Spleen (tissue), 11 donors: Measurements from ENCODE around the gene STK10. TPM values are rescaled to one million over a fixed set of nuclear protein-coding genes. Genes with fewer than 3 reads are reported as not detected.
A peak's percentile ranks its signal among the peaks of the same experiment; 100 is the strongest.

ENCODE experiments used
- DNase-seq: peaks from one replicate; pipeline ENCODE4 v3.0.0-alpha.2; 2020
- H3K27ac ChIP-seq, 8 donors: fragments of 200-600 bp; sonication (generic) in 7 of 8; 1 replicate in 4 of 8; 2 replicates in 4 of 8; pipeline versions ENCODE4 v1.5.0 to v1.8.0; 2016 to 2021; ENCODE audit warnings: inconsistent platforms in 4 of 8, mild to moderate bottlenecking in 4 of 8, moderate library complexity in 1 of 8
- H3K27me3 ChIP-seq, 7 donors: fragments of 200-600 bp; sonication (generic) in 6 of 7; replicated peaks in 1 of 7; 1 replicate in 4 of 7; 2 replicates in 3 of 7; pipeline versions ENCODE4 v1.5.0 to v1.8.0; 2016 to 2021; ENCODE audit warnings: inconsistent platforms in 3 of 7, mild to moderate bottlenecking in 1 of 7
- H3K36me3 ChIP-seq, 6 donors: fragments of 200-600 bp; sonication (generic) in 5 of 6; 1 replicate in 4 of 6; 2 replicates in 2 of 6; pipeline versions ENCODE4 v1.5.0 to v1.8.0; 2016 to 2021; ENCODE audit warnings: inconsistent platforms in 2 of 6
- H3K4me1 ChIP-seq, 6 donors: fragments of 200-600 bp; sonication (generic) in 5 of 6; 1 replicate in 3 of 6; 2 replicates in 3 of 6; pipeline versions ENCODE4 v1.5.0 to v1.8.0; 2016 to 2021; ENCODE audit warnings: inconsistent platforms in 3 of 6
- H3K4me3 ChIP-seq, 8 donors: fragments of 200-600 bp; sonication (generic) in 7 of 8; 1 replicate in 4 of 8; 2 replicates in 4 of 8; pipeline versions ENCODE4 v1.5.0 to v1.8.0; 2016 to 2021; ENCODE audit warnings: inconsistent platforms in 4 of 8, mild to moderate bottlenecking in 4 of 8, moderate library complexity in 2 of 8
- H3K9me3 ChIP-seq, 8 donors: fragments of 200-600 bp; sonication (generic) in 7 of 8; 1 replicate in 4 of 8; 2 replicates in 4 of 8; pipeline versions ENCODE4 v1.5.0 to v1.8.0; 2016 to 2021; ENCODE audit warnings: inconsistent platforms in 4 of 8
- POLR2A ChIP-seq, 3 donors: fragments of 450-650 bp; IDR thresholded peaks; one replicate each; pipeline ENCODE4 v1.5.1; 2017; ENCODE audit warnings: antibody characterized with exemption in 3 of 3, mild to moderate bottlenecking in 1 of 3
- POLR2AphosphoS5 ChIP-seq, 3 donors: sonication (generic); formaldehyde crosslinking; IDR thresholded peaks; one replicate each; pipeline ENCODE4 v1.5.1; 2017; ENCODE audit warnings: antibody characterized with exemption in 3 of 3
- WGBS, 5 donors: extraction: QIAGEN DNeasy Blood & Tissue Kit in 3 of 5; methylation state at CpG; one replicate each; pipeline versions ENCODE4 v1.1.5 to v1.1.7; 2013 to 2018; 5-methylcytosine and 5-hydroxymethylcytosine counted together
- intact Hi-C: fragments of 100-400 bp; cut with DNase I; formaldehyde crosslinking; loops from one replicate; pipeline ENCODE4 v1.15.0; 2023; ENCODE audit warnings: low total_unique reads
- polyA plus RNA-seq, 3 donors: library from polyadenylated mRNA; stranded (reverse); fragments of 200-250 nt; gene quantifications; one replicate each; pipeline ENCODE4 v1.2.1, GENCODE V29; 2013
- total RNA-seq, 7 donors: library from RNA; depleted of rRNA in 3 of 7; stranded (reverse); fragments of >200 nt in 3 of 7; fragmentation: NEBNext Ultra II Directional in 4 of 7; extraction: Animal tissue kit (Norgen Biotek cat#: 25700) in 4 of 7; gene quantifications; one replicate each; pipeline versions ENCODE4 v1.1.0 to v1.2.1, GENCODE V29; 2016 to 2021
- TF ChIP-seq, protein P1 (sequence below), 11 experiments: fragments of 200-600 bp in 7 of 11; fragments of 450-650 bp in 4 of 11; sonication (generic) in 4 of 11; IDR thresholded peaks in 8 of 11; conservative IDR thresholded peaks in 3 of 11; 1 replicate in 7 of 11; 2 replicates in 4 of 11; pipeline versions ENCODE4 v1.4.0 to v1.8.0; 2016 to 2021; ENCODE audit warnings: antibody characterized with exemption in 11 of 11, inconsistent platforms in 4 of 11, mild to moderate bottlenecking in 1 of 11
- donor health status: healthy with polysubstance abuse.
- donor health status: DM: no; HTN: no; CAD: no; lungs with moderate emphysema.
- donor health status: DM: no; HTN: no; CAD: no.
- donor health status: Bipolar disorder and iron deficiency.
- donor health status: healthy.
- donor health status: DM: no; HTN: no; CAD: no.
- donor health status: DM: yes; HTN: yes; CAD: no.

The STK10 gene
- total and polyA plus RNA-seq, 10 donors, result 34.0 to 290 (median 168) TPM

DNA sequence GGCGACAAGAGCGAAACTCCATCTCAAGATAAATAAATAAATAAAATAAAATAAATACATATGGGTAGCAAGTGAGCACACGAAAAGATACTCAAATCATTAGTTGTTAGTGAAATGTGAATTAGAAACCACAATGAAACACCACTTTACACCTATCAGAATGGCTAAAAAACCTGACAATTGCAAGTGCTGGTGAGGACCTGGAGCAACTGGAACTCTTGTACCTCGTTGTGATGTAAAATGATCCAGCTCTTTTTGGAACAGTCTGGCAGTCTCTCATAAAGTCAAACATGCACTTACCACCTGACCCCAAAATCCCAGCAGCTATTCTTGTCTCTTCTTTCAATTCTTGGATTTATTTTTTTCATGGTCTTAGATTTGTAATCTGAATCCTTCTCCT lies 112.4 kb downstream of the STK10 start:
- Histone ChIP-seq H3K4me1 (peaks cover 0 to 43% (median 18%) of the 10 kb centered on the region in 6 donors), H3K9me3 (no peaks in the 10 kb centered on the region), H3K4me3 (no peak overlapping the region), H3K36me3 (peaks cover 0 to 99% (median 53%) of the 10 kb centered on the region in 6 donors), H3K27me3 (no peaks in the 10 kb centered on the region), H3K27ac (no peak overlapping the region)
- intact Hi-C loops, result no loop called here
- TF ChIP-seq, protein P1, sequence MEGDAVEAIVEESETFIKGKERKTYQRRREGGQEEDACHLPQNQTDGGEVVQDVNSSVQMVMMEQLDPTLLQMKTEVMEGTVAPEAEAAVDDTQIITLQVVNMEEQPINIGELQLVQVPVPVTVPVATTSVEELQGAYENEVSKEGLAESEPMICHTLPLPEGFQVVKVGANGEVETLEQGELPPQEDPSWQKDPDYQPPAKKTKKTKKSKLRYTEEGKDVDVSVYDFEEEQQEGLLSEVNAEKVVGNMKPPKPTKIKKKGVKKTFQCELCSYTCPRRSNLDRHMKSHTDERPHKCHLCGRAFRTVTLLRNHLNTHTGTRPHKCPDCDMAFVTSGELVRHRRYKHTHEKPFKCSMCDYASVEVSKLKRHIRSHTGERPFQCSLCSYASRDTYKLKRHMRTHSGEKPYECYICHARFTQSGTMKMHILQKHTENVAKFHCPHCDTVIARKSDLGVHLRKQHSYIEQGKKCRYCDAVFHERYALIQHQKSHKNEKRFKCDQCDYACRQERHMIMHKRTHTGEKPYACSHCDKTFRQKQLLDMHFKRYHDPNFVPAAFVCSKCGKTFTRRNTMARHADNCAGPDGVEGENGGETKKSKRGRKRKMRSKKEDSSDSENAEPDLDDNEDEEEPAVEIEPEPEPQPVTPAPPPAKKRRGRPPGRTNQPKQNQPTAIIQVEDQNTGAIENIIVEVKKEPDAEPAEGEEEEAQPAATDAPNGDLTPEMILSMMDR (IDR thresholded peaks at IDR 0.05 in 8 of 11, conservative IDR thresholded peaks at IDR 0.05 in 3 of 11), result no peak
- TF ChIP-seq POLR2AphosphoS5 (IDR thresholded peaks at IDR 0.05), result no peak
- 90 to 99% (median 96%) methylated on average over 4 of the region's 4 CpGs for WGBS, 5 donors
- DNase-seq, result no peak

DNA sequence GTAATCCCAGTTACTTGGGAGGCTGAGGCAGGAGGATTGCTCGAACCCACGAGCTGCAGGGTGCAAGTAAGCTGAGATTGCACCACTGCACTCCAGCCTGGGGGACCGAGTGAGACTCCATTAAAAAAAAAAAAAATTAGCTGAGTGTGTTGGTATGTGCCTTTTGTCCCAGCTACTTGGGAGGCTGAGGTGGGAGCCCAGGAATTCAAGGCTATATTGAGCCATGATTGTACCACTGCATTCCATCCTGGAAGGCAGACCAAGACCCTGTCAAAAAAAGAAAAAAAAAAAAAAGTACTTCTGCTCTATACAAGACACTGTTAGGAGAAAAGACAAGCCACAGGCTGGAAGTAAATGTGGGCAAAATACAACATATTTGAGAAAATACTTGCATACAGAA lies 113.1 kb downstream of the STK10 start:
- Histone ChIP-seq H3K4me3 (no peak overlapping the region), H3K9me3 (no peaks in the 10 kb centered on the region), H3K36me3 (peaks cover 0 to 99% (median 46%) of the 10 kb centered on the region in 6 donors), H3K27me3 (no peaks in the 10 kb centered on the region), H3K4me1 (peaks cover 0 to 50% (median 18%) of the 10 kb centered on the region in 6 donors), H3K27ac (no peak overlapping the region)
- 91 to 95% (median 93%) methylated on average over 3 of the region's 3 CpGs for WGBS, 5 donors
- no peak for TF ChIP-seq POLR2A (IDR thresholded peaks at IDR 0.05)
- no peak for TF ChIP-seq POLR2AphosphoS5 (IDR thresholded peaks at IDR 0.05)
- TF ChIP-seq, protein P1 (IDR thresholded peaks at IDR 0.05 in 8 of 11, conservative IDR thresholded peaks at IDR 0.05 in 3 of 11), result no peak
- no peak for DNase-seq
- intact Hi-C loops, result no loop called here

DNA sequence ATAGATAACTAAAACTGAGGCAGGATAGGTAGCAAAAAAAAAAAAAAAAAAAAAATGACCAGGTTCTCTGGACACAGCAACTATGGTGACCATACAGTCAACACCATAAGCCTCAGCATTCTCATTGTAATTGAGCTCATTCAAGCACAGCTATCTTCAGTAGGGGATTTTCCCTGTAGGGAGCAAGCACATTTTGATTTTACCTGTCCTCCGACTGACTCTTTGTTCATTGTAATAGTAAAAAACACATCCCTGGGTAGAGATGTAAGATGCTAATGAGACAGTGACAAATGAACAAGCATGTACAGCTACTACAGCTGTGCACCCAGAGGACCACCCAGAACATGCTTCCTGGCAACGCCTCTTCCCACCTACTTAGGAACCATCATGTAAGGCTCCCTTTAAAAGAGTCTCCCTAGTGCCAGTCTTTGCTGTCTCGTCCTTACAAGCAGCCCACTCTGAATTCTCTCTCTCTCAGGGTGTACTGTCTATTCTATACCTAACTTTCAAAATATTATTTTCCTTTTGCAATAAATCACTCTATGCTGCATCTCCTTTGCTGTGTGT lies 116.6 kb downstream of the STK10 start:
- WGBS, 5 donors, result 77 to 84% (median 81%) methylated on average over 3 of the region's 3 CpGs
- TF ChIP-seq, protein P1 (IDR thresholded peaks at IDR 0.05 in 8 of 11, conservative IDR thresholded peaks at IDR 0.05 in 3 of 11), result no peak
- TF ChIP-seq POLR2A (IDR thresholded peaks at IDR 0.05) (no peak), POLR2AphosphoS5 (IDR thresholded peaks at IDR 0.05) (no peak)
- Histone ChIP-seq H3K27me3 (no peaks in the 10 kb centered on the region), H3K36me3 (peaks cover 0 to 99% (median 31%) of the 10 kb centered on the region in 6 donors), H3K4me1 (peaks cover 0 to 58% (median 25%) of the 10 kb centered on the region in 6 donors), H3K4me3 (no peak overlapping the region), H3K27ac (peak overlapping the region in 2 of 8 donors; percentile 1 to 47), H3K9me3 (no peaks in the 10 kb centered on the region)
- intact Hi-C loops, result no loop called here
- DNase-seq, result no peak

DNA sequence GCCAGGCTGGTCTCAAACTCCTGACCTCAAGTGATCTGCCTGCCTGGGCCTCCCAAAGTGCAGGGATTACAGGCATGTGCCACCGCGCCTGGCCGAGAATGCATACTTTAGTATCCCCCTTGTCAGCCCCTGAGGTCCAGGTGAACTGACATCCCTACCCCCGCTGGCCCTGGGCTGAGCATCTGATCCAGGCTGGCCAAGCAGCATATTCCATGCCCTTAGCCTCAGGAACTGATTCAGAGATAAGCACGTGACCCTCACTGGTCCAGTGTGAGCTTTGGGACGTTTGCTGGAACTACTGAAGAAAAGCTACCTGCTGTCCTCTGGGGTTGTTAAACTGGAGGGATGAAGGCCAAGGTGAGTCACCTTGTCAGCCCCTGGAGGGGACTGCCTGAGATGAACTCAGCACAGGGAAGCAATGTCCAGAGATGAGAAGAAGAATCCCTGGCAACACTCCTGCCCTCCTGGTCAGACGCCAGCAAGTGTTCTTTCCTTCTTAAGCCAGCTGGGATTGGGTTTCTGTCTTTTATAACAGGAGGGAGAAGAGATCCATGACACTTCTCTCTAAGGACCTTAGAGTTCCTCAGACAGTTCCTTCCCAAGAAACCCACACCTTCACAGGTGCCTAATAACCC lies 122.5 kb downstream of the STK10 start:
- WGBS, 5 donors, result 87 to 94% (median 92%) methylated on average over 4 to 7 of the region's 7 CpGs
- no peaks in the 10 kb centered on the region for H3K27me3 ChIP-seq
- H3K27ac ChIP-seq, result peak overlapping the region in 3 of 8 donors; percentile 51 to 74 (median 64)
- H3K9me3 ChIP-seq, result no peaks in the 10 kb centered on the region
- H3K36me3 ChIP-seq, result peaks cover 3 to 100% (median 56%) of the 10 kb centered on the region in 6 donors
- TF ChIP-seq POLR2A (IDR thresholded peaks at IDR 0.05) (no peak), POLR2AphosphoS5 (IDR thresholded peaks at IDR 0.05) (peak; percentile 9 to 18 (median 17))
- TF ChIP-seq, protein P1 (IDR thresholded peaks at IDR 0.05 in 8 of 11, conservative IDR thresholded peaks at IDR 0.05 in 3 of 11), result no peak
- peaks cover 0 to 62% (median 33%) of the 10 kb centered on the region in 6 donors for H3K4me1 ChIP-seq
- no peak for DNase-seq
- H3K4me3 ChIP-seq, result no peak overlapping the region
- intact Hi-C loops, result no loop called here
